Natural killer cell treated with Interleukin-12 subunit alpha and Interleukin-12 subunit beta and Interleukin-15 and Interleukin-18, amount 100 ng/mL, for 72 hours (primary cell): ENCODE results near the gene PRPSAP2. TPM values are rescaled to one million over a fixed set of nuclear protein-coding genes. Genes with fewer than 3 reads are reported as not detected.

Experiments used
- ATAC-seq, 2 donors: fragments of 150-1000 bp; cut with Tn5 transposase in 1 of 2; sonication (Bioruptor Pico), chemical (Tn5 transposase) in 1 of 2; 2 replicates each; pipeline ENCODE4 v1.10.0; 2021
- DNase-seq: peaks from one replicate; pipeline ENCODE4 v3.0.0; 2022; ENCODE audit warnings: low spot score
- H3K27ac Mint-ChIP-seq, 2 donors: 1 replicate in 1 of 2; 2 replicates in 1 of 2; pipeline ENCODE4 v1.8.0; 2022; ENCODE audit warnings: mixed read lengths in 2 of 2, mild to moderate bottlenecking in 1 of 2, moderate library complexity in 1 of 2
- H3K27me3 Mint-ChIP-seq, 2 donors: 1 replicate in 1 of 2; 2 replicates in 1 of 2; pipeline ENCODE4 v1.8.0; 2022; ENCODE audit warnings: mixed read lengths in 2 of 2
- H3K36me3 Mint-ChIP-seq: one replicate; pipeline ENCODE4 v1.8.0; 2022; ENCODE audit warnings: mixed read lengths
- H3K4me1 Mint-ChIP-seq, 2 donors: 1 replicate in 1 of 2; 2 replicates in 1 of 2; pipeline ENCODE4 v1.8.0; 2022; ENCODE audit warnings: low read depth in 2 of 2, mixed read lengths in 2 of 2, mild to moderate bottlenecking in 1 of 2
- H3K4me3 Mint-ChIP-seq: one replicate; pipeline ENCODE4 v1.8.0; 2022; ENCODE audit warnings: mixed read lengths
- H3K9me3 Mint-ChIP-seq: 2 replicates; pipeline ENCODE4 v1.8.0; 2022; ENCODE audit warnings: mixed read lengths
- total RNA-seq, 2 donors: library from RNA; stranded (reverse); gene quantifications; one replicate each; pipeline ENCODE4 v1.2.3, GENCODE V29; 2022

The PRPSAP2 gene
- total RNA-seq, 2 donors from 2014 or later, result 93.1 to 112 TPM

GRCh38 chr17:18978050-18978449 is 120.1 kb downstream of the PRPSAP2 start:
- Mint-ChIP-seq H3K36me3 (no peaks in the 10 kb centered on the region), H3K27ac (no peak overlapping the region)

GRCh38 chr17:18978655-18979054 is 120.7 kb downstream of the PRPSAP2 start:
- DNase-seq (no peak), ATAC-seq (no peak)
- H3K4me1 Mint-ChIP-seq, result no peaks in the 10 kb centered on the region
- H3K9me3 Mint-ChIP-seq, result no peaks in the 10 kb centered on the region
- H3K4me3 Mint-ChIP-seq, result no peak overlapping the region
- H3K27me3 Mint-ChIP-seq, result no peaks in the 10 kb centered on the region
- no peak overlapping the region for H3K27ac Mint-ChIP-seq
- no peaks in the 10 kb centered on the region for H3K36me3 Mint-ChIP-seq

More at GRCh38 chr17:18978050-18978449, 120.1 kb downstream of the PRPSAP2 start:
- no peaks in the 10 kb centered on the region for H3K4me1 Mint-ChIP-seq
- ATAC-seq (no peak), DNase-seq (no peak)
- no peaks in the 10 kb centered on the region for H3K27me3 Mint-ChIP-seq
- no peak overlapping the region for H3K4me3 Mint-ChIP-seq
- H3K9me3 Mint-ChIP-seq, result no peaks in the 10 kb centered on the region

Other genes with a start within 250 kb of the PRPSAP2 start
- not detected for gene TBC1D28, start 213.7 kb upstream of the PRPSAP2 start, total RNA-seq
- gene FOXO3B, start 175.8 kb upstream of the PRPSAP2 start, total RNA-seq, result 1 to 10 TPM; 3.8 to 9.6 TPM
- not detected for gene FBXW10, start 114.1 kb upstream of the PRPSAP2 start, total RNA-seq
- gene TVP23B, start 76.9 kb upstream of the PRPSAP2 start, total RNA-seq, result 10 to 100 TPM; 41.0 to 68.1 TPM
- not detected for gene SLC5A10, start 94.0 kb downstream of the PRPSAP2 start, total RNA-seq
- 1 to 10 TPM; 1.4 to 2.6 TPM for gene FAM83G, start 146.6 kb downstream of the PRPSAP2 start, total RNA-seq
- 10 to 100 TPM in 1 of 2 donors, 1 to 10 TPM in 1; 8.2 to 15.9 TPM for gene GRAP, start 188.8 kb downstream of the PRPSAP2 start, total RNA-seq